Glutamatergic neuron (in vitro differentiated cells): ENCODE measurements around the gene SPATA25. TPM values are rescaled to one million over a fixed set of nuclear protein-coding genes. Genes with fewer than 3 reads are reported as not detected.
A peak's percentile ranks its signal among the peaks of the same experiment; 100 is the strongest.

ENCODE experiments used
- DNase-seq: peaks from one replicate; pipeline ENCODE4 v3.0.0; 2022
- H3K27ac Mint-ChIP-seq: one replicate; pipeline ENCODE4 v1.8.0; 2020; ENCODE audit warnings: mild to moderate bottlenecking, mixed read lengths, inconsistent platforms; ENCODE audit not compliant: unreplicated experiment
- H3K27me3 Mint-ChIP-seq: one replicate; pipeline ENCODE4 v1.8.0; 2020; ENCODE audit warnings: mild to moderate bottlenecking, moderate library complexity, mixed read lengths, inconsistent platforms; ENCODE audit not compliant: unreplicated experiment
- H3K36me3 Mint-ChIP-seq: one replicate; pipeline ENCODE4 v1.8.0; 2020; ENCODE audit warnings: mild to moderate bottlenecking, mixed read lengths, inconsistent platforms; ENCODE audit not compliant: unreplicated experiment
- H3K4me1 Mint-ChIP-seq: one replicate; pipeline ENCODE4 v1.8.0; 2020; ENCODE audit warnings: mild to moderate bottlenecking, low read depth, mixed read lengths, inconsistent platforms; ENCODE audit not compliant: unreplicated experiment
- H3K4me3 Mint-ChIP-seq: one replicate; pipeline ENCODE4 v1.8.0; 2020; ENCODE audit warnings: mild to moderate bottlenecking, mixed read lengths, inconsistent platforms; ENCODE audit not compliant: unreplicated experiment
- H3K9me3 Mint-ChIP-seq: one replicate; pipeline ENCODE4 v1.8.0; 2020; ENCODE audit warnings: mild to moderate bottlenecking, moderate library complexity, mixed read lengths, inconsistent platforms; ENCODE audit not compliant: unreplicated experiment
- CTCF ChIP-seq: fragments of 200-600 bp; sonication (generic); IDR thresholded peaks from one replicate; pipeline ENCODE4 v1.5.0; 2021; ENCODE audit not compliant: partially characterized antibody, unreplicated experiment
- total RNA-seq: library from RNA; stranded (reverse); fragmentation: NEBNext Ultra II Directional; extraction: Animal tissue kit (Norgen Biotek cat#: 25700); gene quantifications from one replicate; pipeline ENCODE4 v1.2.1, GENCODE V29; 2021; ENCODE audit not compliant: unreplicated experiment

Gene SPATA25
- total RNA-seq, 1 donor from 2014 or later: 1.2 TPM

GRCh38 chr20:45897289-45897688, 9.9 kb upstream of the SPATA25 start:
- H3K4me1 Mint-ChIP-seq: peaks cover 8% of the 10 kb centered on the region
- H3K9me3 Mint-ChIP-seq: peaks cover 3% of the 10 kb centered on the region
- H3K4me3 Mint-ChIP-seq: no peak overlapping the region
- TF ChIP-seq CTCF: no peak
- no peaks in the 10 kb centered on the region for H3K36me3 Mint-ChIP-seq
- H3K27ac Mint-ChIP-seq: no peak overlapping the region
- DNase-seq: no peak
- H3K27me3 Mint-ChIP-seq: peaks cover 11% of the 10 kb centered on the region

GRCh38 chr20:45896641-45897161, 9.3 kb upstream of the SPATA25 start:
- peaks cover 7% of the 10 kb centered on the region for H3K9me3 Mint-ChIP-seq
- no peak for TF ChIP-seq CTCF
- peaks cover 13% of the 10 kb centered on the region for H3K27me3 Mint-ChIP-seq
- no peak overlapping the region for H3K27ac Mint-ChIP-seq
- no peak overlapping the region for H3K4me3 Mint-ChIP-seq
- H3K36me3 Mint-ChIP-seq: no peaks in the 10 kb centered on the region
- H3K4me1 Mint-ChIP-seq: peaks cover 8% of the 10 kb centered on the region
- DNase-seq: no peak

GRCh38 chr20:45894797-45895196, 7.4 kb upstream of the SPATA25 start:
- H3K27me3 Mint-ChIP-seq: peaks cover 17% of the 10 kb centered on the region
- peaks cover 11% of the 10 kb centered on the region for H3K9me3 Mint-ChIP-seq
- no peak for DNase-seq
- peaks cover 8% of the 10 kb centered on the region for H3K4me1 Mint-ChIP-seq
- H3K27ac Mint-ChIP-seq: no peak overlapping the region
- no peak for TF ChIP-seq CTCF
- no peaks in the 10 kb centered on the region for H3K36me3 Mint-ChIP-seq
- no peak overlapping the region for H3K4me3 Mint-ChIP-seq

- peaks cover 6% of the 10 kb centered on the region for H3K4me1 Mint-ChIP-seq
- peaks cover 14% of the 10 kb centered on the region for H3K27me3 Mint-ChIP-seq
- H3K9me3 Mint-ChIP-seq: peaks cover 11% of the 10 kb centered on the region
- H3K4me3 Mint-ChIP-seq: peak overlapping the region; percentile 28
- no peak for TF ChIP-seq CTCF
- H3K27ac Mint-ChIP-seq: no peak overlapping the region
- no peaks in the 10 kb centered on the region for H3K36me3 Mint-ChIP-seq
- no peak for DNase-seq
These were observed 6.4 kb upstream of the SPATA25 start for GRCh38 chr20:45893831-45894230.

GRCh38 chr20:45892828-45893500, 5.5 kb upstream of the SPATA25 start:
- H3K36me3 Mint-ChIP-seq: no peaks in the 10 kb centered on the region
- peaks cover 6% of the 10 kb centered on the region for H3K4me1 Mint-ChIP-seq
- H3K9me3 Mint-ChIP-seq: peaks cover 11% of the 10 kb centered on the region
- H3K27me3 Mint-ChIP-seq: peaks cover 13% of the 10 kb centered on the region
- H3K27ac Mint-ChIP-seq: no peak overlapping the region
- TF ChIP-seq CTCF: no peak
- H3K4me3 Mint-ChIP-seq: peak overlapping the region; percentile 78
- DNase-seq: no peak
